Measurements from ENCODE around the gene ARHGAP28.

GRCh38 chr18:6748241-6748640, 18.7 kb downstream of the ARHGAP28 start:
- no peak for TF ChIP-seq POLR2A (IDR thresholded peaks at IDR 0.05)
- TF ChIP-seq CTCF (IDR thresholded peaks at IDR 0.05): no peak

Data from prostate gland (tissue), 2 donors.